Neural progenitor cell (in vitro differentiated cells): Measurements from ENCODE around the gene TEX11.

Experiments used
- CTCF ChIP-seq: fragments of 200-600 bp; sonication (generic); IDR thresholded peaks from 2 replicates; pipeline ENCODE4 v1.5.1; 2017; ENCODE audit warnings: antibody characterized with exemption, mild to moderate bottlenecking
- EZH2 ChIP-seq: fragments of 200-600 bp; sonication (generic); IDR thresholded peaks from 2 replicates; pipeline ENCODE4 v1.6.1; 2017; ENCODE audit warnings: antibody characterized with exemption, mild to moderate bottlenecking, moderate library complexity

DNA sequence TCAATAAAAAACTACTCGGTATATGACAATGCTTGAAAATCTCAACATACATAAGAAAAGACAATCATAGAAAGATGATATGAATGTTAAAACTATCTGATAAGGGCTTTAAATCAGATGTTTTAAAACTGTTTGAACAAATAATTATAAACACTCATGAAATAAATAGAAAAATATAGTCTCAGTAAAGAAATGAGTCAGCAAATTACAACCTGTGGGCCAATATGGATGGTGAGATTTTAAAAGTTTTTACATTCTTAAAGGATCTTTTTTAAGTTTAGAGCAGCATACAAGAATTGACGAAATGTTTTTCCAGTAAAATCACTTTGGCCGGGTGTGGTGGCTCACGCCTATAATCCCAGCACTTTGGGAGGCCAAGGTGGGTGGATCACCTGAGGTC, 83.1 kb downstream of the TEX11 start:
- no peak for TF ChIP-seq CTCF
- TF ChIP-seq EZH2 = no peak
